HepG2 (cell line): Measurements from ENCODE around the gene NSMCE1. TPM values are rescaled to one million over a fixed set of nuclear protein-coding genes. Genes with fewer than 3 reads are reported as not detected.
A peak's percentile ranks its signal among the peaks of the same experiment; 100 is the strongest.

Source experiments
- ADNP ChIP-seq: sonication (generic); formaldehyde crosslinking; IDR thresholded peaks from 2 replicates; pipeline ENCODE4 v1.4.0; 2020; ENCODE audit warnings: missing genetic modification reagents
- AHR ChIP-seq: IDR thresholded peaks from 2 replicates; pipeline ENCODE4 v1.6.1; 2018; ENCODE audit warnings: missing genetic modification reagents, missing compliant biosample characterization
- HMG20B ChIP-seq: conservative IDR thresholded peaks from 2 replicates; pipeline ENCODE4 v1.6.1; 2016; ENCODE audit warnings: missing genetic modification reagents, missing compliant biosample characterization
- HNRNPLL ChIP-seq: fragments of 200-400 bp; formaldehyde crosslinking; IDR thresholded peaks from 2 replicates; pipeline ENCODE4 v1.6.1; 2017; ENCODE audit warnings: mild to moderate bottlenecking, low read depth, low read length; ENCODE audit not compliant: poor library complexity, severe bottlenecking
- NCOA1 ChIP-seq: sonication (generic); formaldehyde crosslinking; IDR thresholded peaks from 2 replicates; pipeline ENCODE4 v1.9.0; 2021; ENCODE audit warnings: missing genetic modification reagents
- POLR2AphosphoS5 ChIP-seq: IDR thresholded peaks from 2 replicates; pipeline ENCODE4 v1.6.1; 2012; ENCODE audit warnings: low read depth, low read length
- SAFB2 ChIP-seq: sonication (generic); formaldehyde crosslinking; IDR thresholded peaks from 2 replicates; pipeline ENCODE4 v1.5.1; 2020; ENCODE audit warnings: missing genetic modification reagents, low read depth, mild to moderate bottlenecking, borderline replicate concordance
- SUZ12 ChIP-seq: fragments of 150-350 bp; IDR thresholded peaks from 2 replicates; pipeline ENCODE4 v1.6.1; 2014; ENCODE audit warnings: low read depth, low read length
- TMF1 ChIP-seq: sonication (generic); formaldehyde crosslinking; IDR thresholded peaks from 2 replicates; pipeline ENCODE4 v1.8.1; 2022; ENCODE audit warnings: low read depth, missing genetic modification reagents
- ZBTB38 ChIP-seq: sonication (generic); formaldehyde crosslinking; IDR thresholded peaks from 2 replicates; pipeline ENCODE4 v1.5.1; 2020; ENCODE audit warnings: mild to moderate bottlenecking, missing genetic modification reagents
- ZNF234 ChIP-seq: sonication (generic); formaldehyde crosslinking; conservative IDR thresholded peaks from 2 replicates; pipeline ENCODE4 v1.5.1; 2020; ENCODE audit warnings: mild to moderate bottlenecking, missing genetic modification reagents
- ZNF274 ChIP-seq: sonication (generic); formaldehyde crosslinking; IDR thresholded peaks from 2 replicates; pipeline ENCODE4 v1.5.1; 2020; ENCODE audit warnings: mild to moderate bottlenecking, missing genetic modification reagents
- ZNF431 ChIP-seq: sonication (generic); formaldehyde crosslinking; IDR thresholded peaks from 2 replicates; pipeline ENCODE4 v1.9.0; 2022; ENCODE audit warnings: missing genetic modification reagents, low read depth, mild to moderate bottlenecking, borderline replicate concordance
- ZNF468 ChIP-seq: sonication (generic); formaldehyde crosslinking; IDR thresholded peaks from 2 replicates; pipeline ENCODE4 v1.8.0; 2022; ENCODE audit warnings: mild to moderate bottlenecking, moderate library complexity, missing genetic modification reagents
- ZNF501 ChIP-seq: sonication (generic); formaldehyde crosslinking; IDR thresholded peaks from 2 replicates; pipeline ENCODE4 v1.5.1; 2020; ENCODE audit warnings: mild to moderate bottlenecking, moderate library complexity, missing genetic modification reagents
- ZNF547 ChIP-seq: sonication (generic); formaldehyde crosslinking; IDR thresholded peaks from 2 replicates; pipeline ENCODE4 v1.5.1; 2020; ENCODE audit warnings: mild to moderate bottlenecking, missing genetic modification reagents
- ZSCAN12 ChIP-seq: sonication (generic); formaldehyde crosslinking; IDR thresholded peaks from 2 replicates; pipeline ENCODE4 v1.9.0; 2021; ENCODE audit warnings: mild to moderate bottlenecking, missing genetic modification reagents
- polyA plus RNA-seq, 8 experiments: library from polyadenylated mRNA; depleted of rRNA in 3 of 8; stranded (reverse) in 7 of 8; unstranded in 1 of 8; fragments of >200 nt; fragmentation: Illumina TruSeq in 4 of 8; extraction: Trizol in 4 of 8; gene quantifications; 2 replicates each; pipeline versions ENCODE4 v1.2.1 to v1.2.3, GENCODE V29; 2011 to 2016; ENCODE audit warnings: low read depth in 4 of 8, missing spikeins in 1 of 8, mixed read lengths in 1 of 8; ENCODE audit not compliant: insufficient read depth in 1 of 8
- total RNA-seq, 5 experiments: library from RNA; depleted of rRNA; stranded (reverse); fragments of >200 nt; fragmentation: Illumina TruSeq; extraction: Trizol; gene quantifications; 2 replicates each; pipeline ENCODE4 v1.2.3, GENCODE V29; 2016; ENCODE audit warnings: low read depth in 1 of 5
- TF ChIP-seq, protein P1 (sequence below): sonication (generic); formaldehyde crosslinking; IDR thresholded peaks from 2 replicates; pipeline ENCODE4 v1.4.0; 2020; ENCODE audit warnings: mild to moderate bottlenecking, missing genetic modification reagents
- TF ChIP-seq, protein P2 (sequence below): sonication (generic); formaldehyde crosslinking; IDR thresholded peaks from 2 replicates; pipeline ENCODE4 v1.4.0; 2020; ENCODE audit warnings: missing genetic modification reagents
- TF ChIP-seq, protein P3 (sequence below): sonication (generic); formaldehyde crosslinking; IDR thresholded peaks from 2 replicates; pipeline ENCODE4 v1.5.0; 2020; ENCODE audit warnings: mild to moderate bottlenecking, missing genetic modification reagents
- TF ChIP-seq, protein P4 (sequence below): sonication (generic); formaldehyde crosslinking; IDR thresholded peaks from 2 replicates; pipeline ENCODE4 v1.5.0; 2020; ENCODE audit warnings: missing genetic modification reagents, mild to moderate bottlenecking, borderline replicate concordance
- TF ChIP-seq, protein P5 (sequence below): sonication (generic); formaldehyde crosslinking; IDR thresholded peaks from 2 replicates; pipeline ENCODE4 v1.4.0; 2020; ENCODE audit warnings: missing genetic modification reagents, borderline replicate concordance

NSMCE1 gene
- total and polyA plus RNA-seq, 2 of the 13 experiments (the other 11 are each of a cell fraction or from before 2014, with no cell fraction given), result 42.7 to 52.9 TPM

DNA sequence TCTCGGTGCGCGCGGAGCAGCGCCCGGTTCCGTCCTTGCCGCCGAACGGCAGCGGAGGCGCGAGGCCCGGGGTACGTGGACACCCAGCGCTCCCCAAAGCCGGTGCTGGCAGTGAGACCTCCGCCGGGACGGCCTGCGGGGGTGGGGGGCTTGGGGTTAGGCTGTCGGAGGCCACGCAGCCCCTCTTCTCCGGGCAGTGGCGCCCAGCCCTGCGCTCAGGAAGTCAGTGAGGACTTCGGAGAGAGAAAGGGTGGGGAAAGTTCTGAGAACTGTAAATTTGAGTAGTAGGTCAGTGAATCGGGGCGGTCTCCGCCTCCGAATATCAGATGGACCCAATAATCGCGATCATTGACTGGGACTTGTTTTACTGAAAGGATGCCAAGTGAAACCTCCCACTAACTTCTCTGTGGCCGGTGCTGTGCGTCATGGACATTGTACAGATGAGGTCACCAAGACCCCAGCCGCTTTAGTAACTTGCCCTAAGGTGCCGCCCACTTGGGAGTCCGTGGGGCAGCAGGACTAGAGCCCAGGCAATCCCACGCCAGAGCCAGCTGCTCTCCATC is 45.7 kb upstream of the NSMCE1 start (continued):
- TF ChIP-seq, protein P1, sequence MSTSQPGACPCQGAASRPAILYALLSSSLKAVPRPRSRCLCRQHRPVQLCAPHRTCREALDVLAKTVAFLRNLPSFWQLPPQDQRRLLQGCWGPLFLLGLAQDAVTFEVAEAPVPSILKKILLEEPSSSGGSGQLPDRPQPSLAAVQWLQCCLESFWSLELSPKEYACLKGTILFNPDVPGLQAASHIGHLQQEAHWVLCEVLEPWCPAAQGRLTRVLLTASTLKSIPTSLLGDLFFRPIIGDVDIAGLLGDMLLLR, result no peak; the same call in 1 of the 2 replicates
- TF ChIP-seq ZNF501 (CRISPR knock-in tag), result no peak
- TF ChIP-seq SUZ12, result no peak
- no peak for TF ChIP-seq ZBTB38 (CRISPR knock-in tag)
- no peak for TF ChIP-seq ZNF274
- no peak for TF ChIP-seq ZNF468
- no peak for TF ChIP-seq POLR2AphosphoS5
- TF ChIP-seq, protein P2, sequence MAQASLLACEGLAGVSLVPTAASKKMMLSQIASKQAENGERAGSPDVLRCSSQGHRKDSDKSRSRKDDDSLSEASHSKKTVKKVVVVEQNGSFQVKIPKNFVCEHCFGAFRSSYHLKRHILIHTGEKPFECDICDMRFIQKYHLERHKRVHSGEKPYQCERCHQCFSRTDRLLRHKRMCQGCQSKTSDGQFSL, result no peak
- TF ChIP-seq, protein P3, sequence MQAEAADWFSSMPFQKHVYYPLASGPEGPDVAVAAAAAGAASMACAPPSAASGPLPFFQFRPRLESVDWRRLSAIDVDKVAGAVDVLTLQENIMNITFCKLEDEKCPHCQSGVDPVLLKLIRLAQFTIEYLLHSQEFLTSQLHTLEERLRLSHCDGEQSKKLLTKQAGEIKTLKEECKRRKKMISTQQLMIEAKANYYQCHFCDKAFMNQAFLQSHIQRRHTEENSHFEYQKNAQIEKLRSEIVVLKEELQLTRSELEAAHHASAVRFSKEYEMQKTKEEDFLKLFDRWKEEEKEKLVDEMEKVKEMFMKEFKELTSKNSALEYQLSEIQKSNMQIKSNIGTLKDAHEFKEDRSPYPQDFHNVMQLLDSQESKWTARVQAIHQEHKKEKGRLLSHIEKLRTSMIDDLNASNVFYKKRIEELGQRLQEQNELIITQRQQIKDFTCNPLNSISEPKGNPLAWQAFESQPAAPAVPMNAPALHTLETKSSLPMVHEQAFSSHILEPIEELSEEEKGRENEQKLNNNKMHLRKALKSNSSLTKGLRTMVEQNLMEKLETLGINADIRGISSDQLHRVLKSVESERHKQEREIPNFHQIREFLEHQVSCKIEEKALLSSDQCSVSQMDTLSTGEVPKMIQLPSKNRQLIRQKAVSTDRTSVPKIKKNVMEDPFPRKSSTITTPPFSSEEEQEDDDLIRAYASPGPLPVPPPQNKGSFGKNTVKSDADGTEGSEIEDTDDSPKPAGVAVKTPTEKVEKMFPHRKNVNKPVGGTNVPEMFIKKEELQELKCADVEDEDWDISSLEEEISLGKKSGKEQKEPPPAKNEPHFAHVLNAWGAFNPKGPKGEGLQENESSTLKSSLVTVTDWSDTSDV (CRISPR knock-in tag), result no peak
- peak; percentile 61; the same call in 1 of the 2 replicates for TF ChIP-seq SAFB2 (CRISPR knock-in tag)
- TF ChIP-seq, protein P4, sequence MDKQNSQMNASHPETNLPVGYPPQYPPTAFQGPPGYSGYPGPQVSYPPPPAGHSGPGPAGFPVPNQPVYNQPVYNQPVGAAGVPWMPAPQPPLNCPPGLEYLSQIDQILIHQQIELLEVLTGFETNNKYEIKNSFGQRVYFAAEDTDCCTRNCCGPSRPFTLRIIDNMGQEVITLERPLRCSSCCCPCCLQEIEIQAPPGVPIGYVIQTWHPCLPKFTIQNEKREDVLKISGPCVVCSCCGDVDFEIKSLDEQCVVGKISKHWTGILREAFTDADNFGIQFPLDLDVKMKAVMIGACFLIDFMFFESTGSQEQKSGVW (CRISPR knock-in tag), result no peak
- TF ChIP-seq NCOA1 (CRISPR knock-in tag), result 0 out of 2 replicates have a peak, but pooled peaks have one; percentile 36
- no peak for TF ChIP-seq ADNP (CRISPR knock-in tag)
- TF ChIP-seq ZNF547 (CRISPR knock-in tag), result no peak
- TF ChIP-seq TMF1 (CRISPR knock-in tag), result peak; percentile 75; the same call in 1 of the 2 replicates
- TF ChIP-seq, protein P5, sequence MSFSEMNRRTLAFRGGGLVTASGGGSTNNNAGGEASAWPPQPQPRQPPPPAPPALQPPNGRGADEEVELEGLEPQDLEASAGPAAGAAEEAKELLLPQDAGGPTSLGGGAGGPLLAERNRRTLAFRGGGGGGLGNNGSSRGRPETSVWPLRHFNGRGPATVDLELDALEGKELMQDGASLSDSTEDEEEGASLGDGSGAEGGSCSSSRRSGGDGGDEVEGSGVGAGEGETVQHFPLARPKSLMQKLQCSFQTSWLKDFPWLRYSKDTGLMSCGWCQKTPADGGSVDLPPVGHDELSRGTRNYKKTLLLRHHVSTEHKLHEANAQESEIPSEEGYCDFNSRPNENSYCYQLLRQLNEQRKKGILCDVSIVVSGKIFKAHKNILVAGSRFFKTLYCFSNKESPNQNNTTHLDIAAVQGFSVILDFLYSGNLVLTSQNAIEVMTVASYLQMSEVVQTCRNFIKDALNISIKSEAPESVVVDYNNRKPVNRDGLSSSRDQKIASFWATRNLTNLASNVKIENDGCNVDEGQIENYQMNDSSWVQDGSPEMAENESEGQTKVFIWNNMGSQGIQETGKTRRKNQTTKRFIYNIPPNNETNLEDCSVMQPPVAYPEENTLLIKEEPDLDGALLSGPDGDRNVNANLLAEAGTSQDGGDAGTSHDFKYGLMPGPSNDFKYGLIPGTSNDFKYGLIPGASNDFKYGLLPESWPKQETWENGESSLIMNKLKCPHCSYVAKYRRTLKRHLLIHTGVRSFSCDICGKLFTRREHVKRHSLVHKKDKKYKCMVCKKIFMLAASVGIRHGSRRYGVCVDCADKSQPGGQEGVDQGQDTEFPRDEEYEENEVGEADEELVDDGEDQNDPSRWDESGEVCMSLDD (CRISPR knock-in tag), result 0 out of 2 replicates have a peak, but pooled peaks have one; percentile 17
- TF ChIP-seq HMG20B, result no peak
- no peak for TF ChIP-seq ZNF431
- no peak for TF ChIP-seq ZNF234 (CRISPR knock-in tag)
- TF ChIP-seq AHR (CRISPR knock-in tag), result peak; percentile 28; the same call in 1 of the 2 replicates
- TF ChIP-seq HNRNPLL, result peak; percentile 17
- no peak for TF ChIP-seq ZSCAN12 (CRISPR knock-in tag)
